ENCODE results near the gene BIN1. TPM values are rescaled to one million over a fixed set of nuclear protein-coding genes. Genes with fewer than 3 reads are reported as not detected.

The BIN1 gene
- polyA plus RNA-seq, 1 of the 3 experiments (the other 2 are of a cell fraction) = 40.3 TPM

DNA sequence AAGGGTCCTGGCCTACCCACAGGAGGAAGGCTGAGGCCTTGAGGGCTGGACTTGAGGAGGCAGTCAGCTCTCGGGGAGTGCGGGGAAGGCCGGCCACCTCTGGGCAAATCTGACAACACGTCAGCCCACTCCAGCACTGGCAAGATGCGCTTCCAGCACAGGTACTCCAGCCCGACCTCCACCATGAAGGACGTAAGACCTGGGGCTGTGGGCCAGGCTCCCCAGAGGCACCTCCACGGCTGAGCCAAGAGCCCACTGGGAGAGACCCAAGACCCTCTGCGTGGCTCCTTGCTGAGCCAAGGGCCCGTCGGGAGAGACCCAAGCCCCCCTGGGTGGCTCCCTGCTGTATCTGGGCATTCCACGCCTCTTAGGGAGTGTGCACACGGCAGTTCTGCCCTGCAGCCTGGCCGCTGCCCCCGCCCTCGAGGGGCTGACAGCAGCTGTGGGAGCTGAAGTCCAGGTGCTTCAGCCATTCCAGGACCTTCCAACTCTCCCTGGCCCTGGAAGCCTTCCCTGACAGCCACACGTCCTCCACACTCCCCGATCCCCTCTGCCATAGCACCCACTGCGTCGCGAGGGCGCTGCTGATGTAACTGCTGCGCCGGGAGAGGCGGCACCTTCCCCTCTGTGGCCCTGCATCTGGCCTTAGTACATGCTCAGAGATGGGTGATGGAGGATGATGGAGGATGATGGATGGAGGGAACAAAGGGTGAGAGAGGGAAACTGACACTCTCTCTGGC, 50.2 kb downstream of the BIN1 start (continued):
- no peak for TF ChIP-seq SIN3A (IDR thresholded peaks at IDR 0.05; ENCODE audit: borderline replicate concordance, low read depth, low read length)
- no peak for TF ChIP-seq EZH2phosphoT487 (IDR thresholded peaks at IDR 0.05; ENCODE audit: borderline replicate concordance, low read depth)
- TF ChIP-seq, protein P1, sequence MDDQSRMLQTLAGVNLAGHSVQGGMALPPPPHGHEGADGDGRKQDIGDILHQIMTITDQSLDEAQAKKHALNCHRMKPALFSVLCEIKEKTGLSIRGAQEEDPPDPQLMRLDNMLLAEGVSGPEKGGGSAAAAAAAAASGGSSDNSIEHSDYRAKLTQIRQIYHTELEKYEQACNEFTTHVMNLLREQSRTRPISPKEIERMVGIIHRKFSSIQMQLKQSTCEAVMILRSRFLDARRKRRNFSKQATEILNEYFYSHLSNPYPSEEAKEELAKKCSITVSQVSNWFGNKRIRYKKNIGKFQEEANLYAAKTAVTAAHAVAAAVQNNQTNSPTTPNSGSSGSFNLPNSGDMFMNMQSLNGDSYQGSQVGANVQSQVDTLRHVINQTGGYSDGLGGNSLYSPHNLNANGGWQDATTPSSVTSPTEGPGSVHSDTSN (IDR thresholded peaks at IDR 0.05) = no peak
- no peak for TF ChIP-seq EP300 (IDR thresholded peaks at IDR 0.05; ENCODE audit: borderline replicate concordance in 1 of 2, low read depth in 1 of 2, low read length in 1 of 2)

DNA sequence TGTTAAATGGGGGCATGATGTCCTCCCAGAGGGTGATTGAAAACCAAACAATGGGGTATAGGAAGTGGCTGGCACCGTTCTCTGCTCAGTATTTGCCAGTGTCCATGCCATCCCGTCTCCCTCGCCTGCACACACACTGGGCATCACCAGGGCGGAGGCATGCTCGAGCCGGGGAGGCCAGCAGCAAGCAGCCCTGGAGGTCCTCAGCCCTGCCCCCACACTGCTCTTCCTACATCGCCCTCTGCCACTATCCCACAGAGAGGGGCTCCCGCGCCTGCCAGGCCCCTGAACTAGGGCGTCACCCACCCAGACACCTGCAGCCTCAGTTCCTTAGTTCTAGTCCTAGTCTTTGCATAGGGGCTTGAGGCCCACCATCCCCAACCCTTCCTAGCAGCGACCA, 50.9 kb downstream of the BIN1 start:
- ChIA-PET POLR2A (no interaction called here), CTCF (no interaction called here)
- Histone ChIP-seq H3K79me2 (ENCODE audit: insufficient read depth) (no peaks in the 10 kb centered on the region), H2AFZ (ENCODE audit: low read depth) (no peak overlapping the region), H3K9ac (no peak overlapping the region), H3K27me3 (ENCODE audit: insufficient read depth) (no peaks in the 10 kb centered on the region), H3K27ac (ENCODE audit: low read depth in 2 of 2, low read length in 1 of 2) (no peak overlapping the region), H3K4me1 (ENCODE audit: control insufficient read depth in 1 of 2, insufficient read depth in 2 of 2, low read depth in 1 of 2, low read length in 1 of 2) (no peaks in the 10 kb centered on the region), H3K4me2 (no peak overlapping the region), H3K36me3 (replicated peaks in 1 of 2; ENCODE audit: control insufficient read depth in 1 of 2, insufficient read depth in 2 of 2, low read length in 1 of 2) (peaks cover 0 to 2% of the 10 kb centered on the region in 2 experiments), H4K20me1 (ENCODE audit: insufficient read depth) (no peaks in the 10 kb centered on the region), H3K9me2 (no peaks in the 10 kb centered on the region), H3K4me3 (ENCODE audit: low read depth in 2 of 2, low read length in 1 of 2) (no peak overlapping the region), H3K9me3 (no peaks in the 10 kb centered on the region), H3F3A (replicated peaks; ENCODE audit: insufficient read depth) (no peaks in the 10 kb centered on the region)
- whole genome bisulfite sequencing (ENCODE audit: low lambda C conversion rate) = 100% methylated on average over 5 of the region's 11 CpGs
- TF ChIP-seq POLR2AphosphoS5 (IDR thresholded peaks at IDR 0.05; ENCODE audit: low read depth, low read length) (no peak), CTCF (IDR thresholded peaks at IDR 0.05) (no peak), GABPA (IDR thresholded peaks at IDR 0.05; ENCODE audit: low read depth) (no peak), RFX5 (IDR thresholded peaks at IDR 0.05; ENCODE audit: low read length) (no peak), CHD2 (IDR thresholded peaks at IDR 0.05; ENCODE audit: low read length, partially characterized antibody) (no peak), FOXM1 (IDR thresholded peaks at IDR 0.05; ENCODE audit: low read depth) (no peak), MXI1 (IDR thresholded peaks at IDR 0.05; ENCODE audit: low read depth, low read length) (no peak), RAD21 (IDR thresholded peaks at IDR 0.05; ENCODE audit: low read length) (no peak), EZH2phosphoT487 (IDR thresholded peaks at IDR 0.05; ENCODE audit: borderline replicate concordance, low read depth) (no peak), FOXJ3 (CRISPR knock-in tag; IDR thresholded peaks at IDR 0.05) (no peak), NFIC (IDR thresholded peaks at IDR 0.05; ENCODE audit: borderline replicate concordance) (no peak), NRF1 (IDR thresholded peaks at IDR 0.05; ENCODE audit: low read depth, low read length) (no peak), ELF1 (IDR thresholded peaks at IDR 0.05) (no peak), GATA2 (CRISPR knock-in tag; IDR thresholded peaks at IDR 0.05) (no peak)
- TF ChIP-seq, protein P2, sequence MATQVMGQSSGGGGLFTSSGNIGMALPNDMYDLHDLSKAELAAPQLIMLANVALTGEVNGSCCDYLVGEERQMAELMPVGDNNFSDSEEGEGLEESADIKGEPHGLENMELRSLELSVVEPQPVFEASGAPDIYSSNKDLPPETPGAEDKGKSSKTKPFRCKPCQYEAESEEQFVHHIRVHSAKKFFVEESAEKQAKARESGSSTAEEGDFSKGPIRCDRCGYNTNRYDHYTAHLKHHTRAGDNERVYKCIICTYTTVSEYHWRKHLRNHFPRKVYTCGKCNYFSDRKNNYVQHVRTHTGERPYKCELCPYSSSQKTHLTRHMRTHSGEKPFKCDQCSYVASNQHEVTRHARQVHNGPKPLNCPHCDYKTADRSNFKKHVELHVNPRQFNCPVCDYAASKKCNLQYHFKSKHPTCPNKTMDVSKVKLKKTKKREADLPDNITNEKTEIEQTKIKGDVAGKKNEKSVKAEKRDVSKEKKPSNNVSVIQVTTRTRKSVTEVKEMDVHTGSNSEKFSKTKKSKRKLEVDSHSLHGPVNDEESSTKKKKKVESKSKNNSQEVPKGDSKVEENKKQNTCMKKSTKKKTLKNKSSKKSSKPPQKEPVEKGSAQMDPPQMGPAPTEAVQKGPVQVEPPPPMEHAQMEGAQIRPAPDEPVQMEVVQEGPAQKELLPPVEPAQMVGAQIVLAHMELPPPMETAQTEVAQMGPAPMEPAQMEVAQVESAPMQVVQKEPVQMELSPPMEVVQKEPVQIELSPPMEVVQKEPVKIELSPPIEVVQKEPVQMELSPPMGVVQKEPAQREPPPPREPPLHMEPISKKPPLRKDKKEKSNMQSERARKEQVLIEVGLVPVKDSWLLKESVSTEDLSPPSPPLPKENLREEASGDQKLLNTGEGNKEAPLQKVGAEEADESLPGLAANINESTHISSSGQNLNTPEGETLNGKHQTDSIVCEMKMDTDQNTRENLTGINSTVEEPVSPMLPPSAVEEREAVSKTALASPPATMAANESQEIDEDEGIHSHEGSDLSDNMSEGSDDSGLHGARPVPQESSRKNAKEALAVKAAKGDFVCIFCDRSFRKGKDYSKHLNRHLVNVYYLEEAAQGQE (IDR thresholded peaks at IDR 0.05; ENCODE audit: low read depth, low read length) = no peak
- TF ChIP-seq, protein P3, sequence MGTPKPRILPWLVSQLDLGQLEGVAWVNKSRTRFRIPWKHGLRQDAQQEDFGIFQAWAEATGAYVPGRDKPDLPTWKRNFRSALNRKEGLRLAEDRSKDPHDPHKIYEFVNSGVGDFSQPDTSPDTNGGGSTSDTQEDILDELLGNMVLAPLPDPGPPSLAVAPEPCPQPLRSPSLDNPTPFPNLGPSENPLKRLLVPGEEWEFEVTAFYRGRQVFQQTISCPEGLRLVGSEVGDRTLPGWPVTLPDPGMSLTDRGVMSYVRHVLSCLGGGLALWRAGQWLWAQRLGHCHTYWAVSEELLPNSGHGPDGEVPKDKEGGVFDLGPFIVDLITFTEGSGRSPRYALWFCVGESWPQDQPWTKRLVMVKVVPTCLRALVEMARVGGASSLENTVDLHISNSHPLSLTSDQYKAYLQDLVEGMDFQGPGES (IDR thresholded peaks at IDR 0.05; ENCODE audit: low read depth, low read length) = no peak
- TF ChIP-seq, protein P4, sequence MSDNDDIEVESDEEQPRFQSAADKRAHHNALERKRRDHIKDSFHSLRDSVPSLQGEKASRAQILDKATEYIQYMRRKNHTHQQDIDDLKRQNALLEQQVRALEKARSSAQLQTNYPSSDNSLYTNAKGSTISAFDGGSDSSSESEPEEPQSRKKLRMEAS (IDR thresholded peaks at IDR 0.05; ENCODE audit: low read depth) = no peak
- no peak for DNase-seq
